Gastroesophageal sphincter (tissue), 4 donors: ENCODE data around the gene GARS1. TPM values are rescaled to one million over a fixed set of nuclear protein-coding genes. Genes with fewer than 3 reads are reported as not detected.

ENCODE experiments used
- ATAC-seq: fragments of 150-250 bp; one replicate; pipeline ENCODE4 v1.9.1; 2016; ENCODE audit warnings: mild to moderate bottlenecking, moderate library complexity
- H3K27ac ChIP-seq, 4 donors: fragments of 200-600 bp; sonication (generic) in 3 of 4; 1 replicate in 3 of 4; 2 replicates in 1 of 4; pipeline ENCODE4 v1.5.1; 2016 to 2019
- H3K27me3 ChIP-seq: fragments of 200-600 bp; sonication (generic); one replicate; pipeline ENCODE4 v1.5.1; 2019
- H3K36me3 ChIP-seq, 2 donors: fragments of 200-600 bp; sonication (generic); one replicate each; pipeline ENCODE4 v1.5.1; 2019; ENCODE audit warnings: control low read depth in 1 of 2
- H3K4me1 ChIP-seq, 3 donors: fragments of 200-600 bp; sonication (generic); 1 replicate in 2 of 3; 2 replicates in 1 of 3; pipeline ENCODE4 v1.5.1; 2016 to 2019; ENCODE audit warnings: control low read depth in 2 of 3
- H3K4me3 ChIP-seq, 2 donors: fragments of 200-600 bp; sonication (generic); one replicate each; pipeline ENCODE4 v1.5.1; 2019; ENCODE audit warnings: mild to moderate bottlenecking in 1 of 2, moderate library complexity in 1 of 2
- H3K9me3 ChIP-seq, 3 donors: fragments of 200-600 bp; sonication (generic); one replicate each; pipeline ENCODE4 v1.5.1; 2017 to 2019; ENCODE audit warnings: control low read depth in 2 of 3
- CTCF ChIP-seq, 4 experiments: fragments of 200-600 bp in 2 of 4; fragments of 450-650 bp in 2 of 4; sonication (generic) in 1 of 4; IDR thresholded peaks; one replicate each; pipeline ENCODE4 v1.5.1; 2017 to 2019; ENCODE audit warnings: antibody characterized with exemption in 4 of 4, mild to moderate bottlenecking in 2 of 4, moderate library complexity in 2 of 4
- EP300 ChIP-seq: sonication (generic); formaldehyde crosslinking; IDR thresholded peaks from one replicate; pipeline ENCODE4 v1.6.1; 2017; ENCODE audit warnings: antibody characterized with exemption, mild to moderate bottlenecking
- POLR2A ChIP-seq, 2 donors: fragments of 450-650 bp; IDR thresholded peaks; one replicate each; pipeline ENCODE4 v1.6.1; 2017; ENCODE audit warnings: antibody characterized with exemption in 2 of 2, mild to moderate bottlenecking in 2 of 2, moderate library complexity in 1 of 2
- POLR2AphosphoS5 ChIP-seq: sonication (generic); formaldehyde crosslinking; IDR thresholded peaks from one replicate; pipeline ENCODE4 v1.6.1; 2017; ENCODE audit warnings: antibody characterized with exemption
- WGBS, 2 donors: methylation state at CpG; one replicate each; pipeline ENCODE4 v1.1.5; 2018; ENCODE audit warnings: low coverage in 1 of 2; 5-methylcytosine and 5-hydroxymethylcytosine counted together
- total RNA-seq, 4 donors: library from RNA; depleted of rRNA; stranded (reverse); fragments of >200 nt; gene quantifications; one replicate each; pipeline ENCODE4 v1.1.0, GENCODE V29; 2016

GARS1 gene
- total RNA-seq, 4 donors from 2014 or later: 44.7 to 81.9 (median 49.7) TPM

- H3K9me3 ChIP-seq: no peaks in the 10 kb centered on the region
- H3K27ac ChIP-seq: no peak overlapping the region
- ATAC-seq: no peak
- peaks cover 88% of the 10 kb centered on the region for H3K27me3 ChIP-seq
- peak overlapping the region in 1 of 2 donors; percentile 58 for H3K4me3 ChIP-seq
- H3K36me3 ChIP-seq: no peaks in the 10 kb centered on the region
- TF ChIP-seq POLR2A (IDR thresholded peaks at IDR 0.05) (no peak), CTCF (IDR thresholded peaks at IDR 0.05) (no peak), POLR2AphosphoS5 (no peak), EP300 (no peak)
- 18% methylated on average over 9 of the region's 16 CpGs; no CpG with 5 or more reads in 1 of the 2 donors for WGBS, 2 donors
- peaks cover 0 to 18% (median 10%) of the 10 kb centered on the region in 3 donors for H3K4me1 ChIP-seq
Observed at GRCh38 chr7:30681331-30681797, 86.7 kb downstream of the GARS1 start.

- H3K27me3 ChIP-seq: peaks cover 84% of the 10 kb centered on the region
- H3K9me3 ChIP-seq: no peaks in the 10 kb centered on the region
- no CpG with 5 or more reads among the region's 40 CpGs for WGBS, 2 donors
- ATAC-seq: peak; percentile 46
- H3K27ac ChIP-seq: peak overlapping the region in 1 of 4 donors; percentile 21
- H3K4me3 ChIP-seq: peak overlapping the region; percentile 29 to 58
- peaks cover 0 to 18% (median 10%) of the 10 kb centered on the region in 3 donors for H3K4me1 ChIP-seq
- H3K36me3 ChIP-seq: no peaks in the 10 kb centered on the region
- TF ChIP-seq EP300: no peak
Observed at GRCh38 chr7:30681815-30682211, 87.1 kb downstream of the GARS1 start.

GRCh38 chr7:30682212-30683083 is 87.8 kb downstream of the GARS1 start, which contains the start of gene CRHR2:
Gene CRHR2, minus strand, starts transcription at chr7:30682456. Its CDS starts 176 bp downstream, at chr7:30682280.
- H3K27me3 ChIP-seq: peaks cover 78% of the 10 kb centered on the region
- peak; percentile 66 for ATAC-seq

DNA sequence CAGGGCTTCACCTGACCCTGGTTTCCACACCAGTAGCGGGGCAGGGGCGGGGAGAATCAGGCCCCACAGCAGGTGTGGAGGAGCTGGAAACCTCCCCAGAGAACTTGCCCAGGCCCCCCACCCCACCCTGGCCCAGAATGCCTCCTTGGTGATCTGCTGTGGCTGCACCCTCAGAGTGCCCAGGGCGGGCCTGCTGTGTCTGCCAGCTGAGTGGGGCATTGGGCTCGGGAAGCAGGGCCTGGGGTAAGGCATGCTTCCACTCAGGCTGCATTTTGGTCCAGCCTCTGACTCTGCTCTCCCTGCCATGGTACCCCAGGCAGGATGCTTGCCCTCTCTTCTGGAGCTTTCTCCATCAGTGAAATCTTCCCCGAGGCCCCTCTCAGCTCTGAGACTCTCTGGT is 88.6 kb downstream of the GARS1 start:
- no peak for ATAC-seq
- H3K9me3 ChIP-seq: no peaks in the 10 kb centered on the region
- TF ChIP-seq POLR2A (IDR thresholded peaks at IDR 0.05) (no peak), EP300 (no peak), CTCF (IDR thresholded peaks at IDR 0.05) (no peak), POLR2AphosphoS5 (no peak)
- peaks cover 71% of the 10 kb centered on the region for H3K27me3 ChIP-seq
- WGBS, 2 donors: 100% methylated on average over 2 of the region's 5 CpGs; no CpG with 5 or more reads in 1 of the 2 donors
- H3K36me3 ChIP-seq: no peaks in the 10 kb centered on the region
- no peak overlapping the region for H3K4me3 ChIP-seq
- H3K4me1 ChIP-seq: peaks cover 0 to 20% (median 10%) of the 10 kb centered on the region in 3 donors
- no peak overlapping the region for H3K27ac ChIP-seq

More at GRCh38 chr7:30682212-30683083, 87.8 kb downstream of the GARS1 start, which contains the start of gene CRHR2:
- H3K4me3 ChIP-seq: peak within 1 kb of the TSS; percentile 29 to 58
- WGBS, 2 donors: 20 to 35% methylated on average over 1 to 3 of the region's 67 CpGs
- TF ChIP-seq POLR2AphosphoS5: no peak
- TF ChIP-seq EP300: no peak
- TF ChIP-seq CTCF (IDR thresholded peaks at IDR 0.05): peak in 3 of 4 experiments; percentile 22 to 76 (median 41)
- TF ChIP-seq POLR2A (IDR thresholded peaks at IDR 0.05): no peak
- H3K9me3 ChIP-seq: no peaks in the 10 kb centered on the region
- H3K36me3 ChIP-seq: no peaks in the 10 kb centered on the region
- peak within 1 kb of the TSS in 1 of 4 donors; percentile 21 for H3K27ac ChIP-seq
- H3K4me1 ChIP-seq: peaks cover 0 to 18% (median 10%) of the 10 kb centered on the region in 3 donors

Other genes starting within 250 kb of the GARS1 start
- gene NOD1, start 116.1 kb upstream of the GARS1 start, total RNA-seq: 10 to 100 TPM; 10.3 to 28.1 (median 16.9) TPM
- 10 to 100 TPM; 16.7 to 29.0 (median 23.7) TPM for gene GGCT, start 90.0 kb upstream of the GARS1 start, total RNA-seq
- under 1 TPM in 3 of 4 donors, not detected in 1; 0.15 to 0.77 (median 0.47) TPM for gene CRHR2, start 87.6 kb downstream of the GARS1 start, total RNA-seq
- 100 to 1,000 TPM; 115 to 212 (median 131) TPM for gene INMT, start 157.3 kb downstream of the GARS1 start, total RNA-seq
- gene MINDY4, start 176.5 kb downstream of the GARS1 start, total RNA-seq: 10 to 100 TPM in 3 of 4 donors, 1 to 10 TPM in 1; 5.6 to 31.8 (median 20.4) TPM